ENCODE data around the gene EFCAB9. TPM values are rescaled to one million over a fixed set of nuclear protein-coding genes. Genes with fewer than 3 reads are reported as not detected.

EFCAB9 gene
- total and polyA plus RNA-seq, 4 donors = not detected

DNA sequence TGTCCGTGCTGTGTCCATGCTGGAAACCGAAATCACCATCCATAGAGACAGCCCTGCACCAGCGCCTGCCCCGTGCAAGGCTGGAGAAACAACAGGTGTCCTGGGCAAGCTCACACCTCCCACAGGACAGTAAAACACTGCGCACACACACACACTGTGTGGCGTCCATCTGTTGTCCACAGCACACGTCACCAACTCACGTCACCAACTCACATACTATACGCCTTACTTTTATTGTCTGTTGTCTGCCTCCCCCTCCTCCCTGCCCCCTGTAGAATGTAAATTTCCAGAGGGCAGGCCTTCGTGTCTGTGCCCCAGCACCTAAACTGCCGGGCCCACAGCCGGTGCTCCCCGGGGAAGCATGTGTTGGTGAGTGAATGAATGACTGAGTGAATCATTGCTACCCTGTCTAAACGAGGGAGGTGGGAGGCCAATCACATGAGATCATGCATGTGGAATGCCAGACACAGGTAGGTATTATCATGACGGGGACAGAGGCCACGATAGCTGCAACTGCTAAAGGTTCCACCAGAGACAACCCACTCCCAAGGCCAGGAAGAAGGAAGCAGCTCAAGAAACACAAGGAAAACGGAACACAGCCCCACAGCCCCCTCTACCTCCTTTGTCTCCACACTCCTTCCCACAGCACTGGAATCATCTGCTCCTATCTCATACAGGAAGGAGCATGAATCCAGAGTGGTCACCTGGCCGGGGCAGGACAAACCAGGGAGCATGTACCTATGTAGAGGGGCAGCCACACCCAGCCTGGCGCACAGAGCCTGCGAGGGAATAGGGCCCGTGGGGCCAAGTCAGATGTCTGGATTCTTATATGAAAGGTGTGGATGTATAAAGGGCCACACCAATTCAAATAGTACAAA, 47.9 kb upstream of the EFCAB9 start:
- no peak for DNase-seq (ENCODE audit: low spot score)
- no peaks in the 10 kb centered on the region for H3K9me3 ChIP-seq (ENCODE audit: control insufficient read depth in 4 of 4, low read length in 3 of 4)
- 91% methylated on average over 21 of the region's 21 CpGs for WGBS
- peaks cover 0 to 2% (median under 1%) of the 10 kb centered on the region in 4 donors for H3K4me1 ChIP-seq (ENCODE audit: control insufficient read depth in 4 of 4, insufficient read depth in 4 of 4, low read length in 3 of 4)
- H3K27me3 ChIP-seq (ENCODE audit: control insufficient read depth in 4 of 4, insufficient read depth in 4 of 4, low read length in 3 of 4) = no peaks in the 10 kb centered on the region
- TF ChIP-seq RAD21 (IDR thresholded peaks at IDR 0.05) = no peak
- TF ChIP-seq, protein P1, sequence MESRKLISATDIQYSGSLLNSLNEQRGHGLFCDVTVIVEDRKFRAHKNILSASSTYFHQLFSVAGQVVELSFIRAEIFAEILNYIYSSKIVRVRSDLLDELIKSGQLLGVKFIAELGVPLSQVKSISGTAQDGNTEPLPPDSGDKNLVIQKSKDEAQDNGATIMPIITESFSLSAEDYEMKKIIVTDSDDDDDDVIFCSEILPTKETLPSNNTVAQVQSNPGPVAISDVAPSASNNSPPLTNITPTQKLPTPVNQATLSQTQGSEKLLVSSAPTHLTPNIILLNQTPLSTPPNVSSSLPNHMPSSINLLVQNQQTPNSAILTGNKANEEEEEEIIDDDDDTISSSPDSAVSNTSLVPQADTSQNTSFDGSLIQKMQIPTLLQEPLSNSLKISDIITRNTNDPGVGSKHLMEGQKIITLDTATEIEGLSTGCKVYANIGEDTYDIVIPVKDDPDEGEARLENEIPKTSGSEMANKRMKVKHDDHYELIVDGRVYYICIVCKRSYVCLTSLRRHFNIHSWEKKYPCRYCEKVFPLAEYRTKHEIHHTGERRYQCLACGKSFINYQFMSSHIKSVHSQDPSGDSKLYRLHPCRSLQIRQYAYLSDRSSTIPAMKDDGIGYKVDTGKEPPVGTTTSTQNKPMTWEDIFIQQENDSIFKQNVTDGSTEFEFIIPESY (IDR thresholded peaks at IDR 0.05) = no peak
- no peak overlapping the region for H3K27ac ChIP-seq (ENCODE audit: low read depth in 1 of 2, low read length in 2 of 2)
- no peaks in the 10 kb centered on the region for H3K36me3 ChIP-seq (ENCODE audit: control insufficient read depth in 4 of 4, insufficient read depth in 3 of 4, low read depth in 1 of 4, low read length in 3 of 4)
- H3K4me3 ChIP-seq (ENCODE audit: low read depth in 1 of 3, low read length in 3 of 3) = no peak overlapping the region
- H3K9ac ChIP-seq (ENCODE audit: low read depth in 1 of 2, low read length in 2 of 2) = no peak overlapping the region

DNA sequence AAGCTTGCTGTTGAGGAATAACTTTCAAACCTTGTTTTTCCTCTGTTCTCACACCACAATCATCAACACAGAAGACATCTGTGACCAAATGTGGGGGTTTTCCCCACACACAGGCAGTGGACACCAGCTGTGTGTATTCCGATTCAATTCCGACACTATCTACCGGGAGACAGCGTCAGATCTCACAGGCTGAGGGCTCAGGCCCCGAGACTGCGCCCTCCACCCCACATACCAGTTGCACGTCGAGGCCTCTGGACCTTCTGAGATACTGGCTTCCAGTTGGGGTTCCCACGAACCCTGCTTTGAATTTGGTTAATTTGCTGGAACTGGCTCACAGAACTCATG, 47.3 kb upstream of the EFCAB9 start:
- Histone ChIP-seq H3K4me3 (ENCODE audit: low read depth in 1 of 3, low read length in 3 of 3) (no peak overlapping the region), H3K4me1 (ENCODE audit: control insufficient read depth in 4 of 4, insufficient read depth in 4 of 4, low read length in 3 of 4) (peaks cover 0 to 2% (median under 1%) of the 10 kb centered on the region in 4 donors), H3K9ac (ENCODE audit: low read depth in 1 of 2, low read length in 2 of 2) (no peak overlapping the region), H3K9me3 (ENCODE audit: control insufficient read depth in 4 of 4, low read length in 3 of 4) (no peaks in the 10 kb centered on the region), H3K36me3 (ENCODE audit: control insufficient read depth in 4 of 4, insufficient read depth in 3 of 4, low read depth in 1 of 4, low read length in 3 of 4) (no peaks in the 10 kb centered on the region), H3K27ac (ENCODE audit: low read depth in 1 of 2, low read length in 2 of 2) (no peak overlapping the region), H3K27me3 (ENCODE audit: control insufficient read depth in 4 of 4, insufficient read depth in 4 of 4, low read length in 3 of 4) (no peaks in the 10 kb centered on the region)
- no peak for DNase-seq (ENCODE audit: low spot score)
- 94% methylated on average over 9 of the region's 9 CpGs for WGBS
- TF ChIP-seq GABPA (IDR thresholded peaks at IDR 0.05 in 1 of 2, conservative IDR thresholded peaks at IDR 0.05 in 1 of 2) = no peak
- no peak for TF ChIP-seq HNF4A (conservative IDR thresholded peaks at IDR 0.05)
- no peak for TF ChIP-seq EGR1 (IDR thresholded peaks at IDR 0.05; ENCODE audit: low read depth in 2 of 2)
- TF ChIP-seq, protein P2, sequence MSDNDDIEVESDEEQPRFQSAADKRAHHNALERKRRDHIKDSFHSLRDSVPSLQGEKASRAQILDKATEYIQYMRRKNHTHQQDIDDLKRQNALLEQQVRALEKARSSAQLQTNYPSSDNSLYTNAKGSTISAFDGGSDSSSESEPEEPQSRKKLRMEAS (IDR thresholded peaks at IDR 0.05) = no peak
- TF ChIP-seq RXRA (IDR thresholded peaks at IDR 0.05) = no peak
- TF ChIP-seq, protein P3, sequence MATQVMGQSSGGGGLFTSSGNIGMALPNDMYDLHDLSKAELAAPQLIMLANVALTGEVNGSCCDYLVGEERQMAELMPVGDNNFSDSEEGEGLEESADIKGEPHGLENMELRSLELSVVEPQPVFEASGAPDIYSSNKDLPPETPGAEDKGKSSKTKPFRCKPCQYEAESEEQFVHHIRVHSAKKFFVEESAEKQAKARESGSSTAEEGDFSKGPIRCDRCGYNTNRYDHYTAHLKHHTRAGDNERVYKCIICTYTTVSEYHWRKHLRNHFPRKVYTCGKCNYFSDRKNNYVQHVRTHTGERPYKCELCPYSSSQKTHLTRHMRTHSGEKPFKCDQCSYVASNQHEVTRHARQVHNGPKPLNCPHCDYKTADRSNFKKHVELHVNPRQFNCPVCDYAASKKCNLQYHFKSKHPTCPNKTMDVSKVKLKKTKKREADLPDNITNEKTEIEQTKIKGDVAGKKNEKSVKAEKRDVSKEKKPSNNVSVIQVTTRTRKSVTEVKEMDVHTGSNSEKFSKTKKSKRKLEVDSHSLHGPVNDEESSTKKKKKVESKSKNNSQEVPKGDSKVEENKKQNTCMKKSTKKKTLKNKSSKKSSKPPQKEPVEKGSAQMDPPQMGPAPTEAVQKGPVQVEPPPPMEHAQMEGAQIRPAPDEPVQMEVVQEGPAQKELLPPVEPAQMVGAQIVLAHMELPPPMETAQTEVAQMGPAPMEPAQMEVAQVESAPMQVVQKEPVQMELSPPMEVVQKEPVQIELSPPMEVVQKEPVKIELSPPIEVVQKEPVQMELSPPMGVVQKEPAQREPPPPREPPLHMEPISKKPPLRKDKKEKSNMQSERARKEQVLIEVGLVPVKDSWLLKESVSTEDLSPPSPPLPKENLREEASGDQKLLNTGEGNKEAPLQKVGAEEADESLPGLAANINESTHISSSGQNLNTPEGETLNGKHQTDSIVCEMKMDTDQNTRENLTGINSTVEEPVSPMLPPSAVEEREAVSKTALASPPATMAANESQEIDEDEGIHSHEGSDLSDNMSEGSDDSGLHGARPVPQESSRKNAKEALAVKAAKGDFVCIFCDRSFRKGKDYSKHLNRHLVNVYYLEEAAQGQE (IDR thresholded peaks at IDR 0.05) = no peak
- TF ChIP-seq, protein P1 (IDR thresholded peaks at IDR 0.05) = no peak
- no peak for TF ChIP-seq RAD21 (IDR thresholded peaks at IDR 0.05)
- TF ChIP-seq NR2F2 (IDR thresholded peaks at IDR 0.05) = no peak
- TF ChIP-seq, protein P4, sequence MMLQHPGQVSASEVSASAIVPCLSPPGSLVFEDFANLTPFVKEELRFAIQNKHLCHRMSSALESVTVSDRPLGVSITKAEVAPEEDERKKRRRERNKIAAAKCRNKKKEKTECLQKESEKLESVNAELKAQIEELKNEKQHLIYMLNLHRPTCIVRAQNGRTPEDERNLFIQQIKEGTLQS (IDR thresholded peaks at IDR 0.05) = no peak
- TF ChIP-seq, protein P5, sequence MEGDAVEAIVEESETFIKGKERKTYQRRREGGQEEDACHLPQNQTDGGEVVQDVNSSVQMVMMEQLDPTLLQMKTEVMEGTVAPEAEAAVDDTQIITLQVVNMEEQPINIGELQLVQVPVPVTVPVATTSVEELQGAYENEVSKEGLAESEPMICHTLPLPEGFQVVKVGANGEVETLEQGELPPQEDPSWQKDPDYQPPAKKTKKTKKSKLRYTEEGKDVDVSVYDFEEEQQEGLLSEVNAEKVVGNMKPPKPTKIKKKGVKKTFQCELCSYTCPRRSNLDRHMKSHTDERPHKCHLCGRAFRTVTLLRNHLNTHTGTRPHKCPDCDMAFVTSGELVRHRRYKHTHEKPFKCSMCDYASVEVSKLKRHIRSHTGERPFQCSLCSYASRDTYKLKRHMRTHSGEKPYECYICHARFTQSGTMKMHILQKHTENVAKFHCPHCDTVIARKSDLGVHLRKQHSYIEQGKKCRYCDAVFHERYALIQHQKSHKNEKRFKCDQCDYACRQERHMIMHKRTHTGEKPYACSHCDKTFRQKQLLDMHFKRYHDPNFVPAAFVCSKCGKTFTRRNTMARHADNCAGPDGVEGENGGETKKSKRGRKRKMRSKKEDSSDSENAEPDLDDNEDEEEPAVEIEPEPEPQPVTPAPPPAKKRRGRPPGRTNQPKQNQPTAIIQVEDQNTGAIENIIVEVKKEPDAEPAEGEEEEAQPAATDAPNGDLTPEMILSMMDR (IDR thresholded peaks at IDR 0.05; ENCODE audit: low read depth, low read length, missing input control) = no peak
- TF ChIP-seq SP1 (IDR thresholded peaks at IDR 0.05) = no peak
- TF ChIP-seq TAF1 (conservative IDR thresholded peaks at IDR 0.05) = no peak
- TF ChIP-seq YY1 (IDR thresholded peaks at IDR 0.05) = no peak
- no peak for TF ChIP-seq FOXA1 (IDR thresholded peaks at IDR 0.05)
- TF ChIP-seq JUND (IDR thresholded peaks at IDR 0.05) = no peak
